ENCODE measurements around the gene ASAH2B.

The ASAH2B gene

GRCh38 chr10:50798297-50798696 lies 58.6 kb downstream of the ASAH2B start:
- DNase-seq (ENCODE audit: low spot score), result no peak

- DNase-seq (ENCODE audit: low spot score), result no peak
Measured at GRCh38 chr10:50799595-50799994, 59.9 kb downstream of the ASAH2B start.

GRCh38 chr10:50805981-50806622 lies 66.4 kb downstream of the ASAH2B start:
- DNase-seq (ENCODE audit: low spot score), result no peak

GRCh38 chr10:50807851-50808776 lies 68.4 kb downstream of the ASAH2B start:
- DNase-seq (ENCODE audit: low spot score), result no peak
